Measurements from ENCODE around the gene CNN2.

Gene CNN2

GRCh38 chr19:1032264-1032867 is 6.0 kb downstream of the CNN2 start:
- FAIRE-seq: no peak

- FAIRE-seq: no peak
Observed at GRCh38 chr19:1035998-1036621, 9.7 kb downstream of the CNN2 start.

- FAIRE-seq: no peak
Observed at GRCh38 chr19:1037621-1038064, 11.2 kb downstream of the CNN2 start.

GRCh38 chr19:1038978-1039645 is 12.7 kb downstream of the CNN2 start:
- FAIRE-seq: no peak

- FAIRE-seq: peak; percentile 39
Observed at GRCh38 chr19:1039646-1040475, 13.5 kb downstream of the CNN2 start, which contains the start of gene ABCA7. Gene ABCA7 (plus strand): TSS chr19:1040107. CDS start chr19:1041362, 1,255 bp downstream.

GRCh38 chr19:1040476-1041271 is 14.3 kb downstream of the CNN2 start:
- FAIRE-seq: no peak

GRCh38 chr19:1041272-1041834 is 14.9 kb downstream of the CNN2 start:
- FAIRE-seq: no peak

- no peak for FAIRE-seq
Observed at GRCh38 chr19:1041835-1042685, 15.7 kb downstream of the CNN2 start.

- no peak for FAIRE-seq
Observed at GRCh38 chr19:1042689-1043511, 16.5 kb downstream of the CNN2 start.

- no peak for FAIRE-seq
Observed at GRCh38 chr19:1045247-1045603, 18.8 kb downstream of the CNN2 start.

- FAIRE-seq: no peak
Observed at GRCh38 chr19:1046117-1046626, 19.8 kb downstream of the CNN2 start.

- no peak for FAIRE-seq
Observed at GRCh38 chr19:1046836-1047695, 20.7 kb downstream of the CNN2 start.

- no peak for FAIRE-seq
Observed at GRCh38 chr19:1047696-1048147, 21.3 kb downstream of the CNN2 start.

- no peak for FAIRE-seq
Observed at GRCh38 chr19:1049106-1049505, 22.7 kb downstream of the CNN2 start.

GRCh38 chr19:1049800-1050199 is 23.4 kb downstream of the CNN2 start:
- FAIRE-seq: no peak

- no peak for FAIRE-seq
Observed at GRCh38 chr19:1050989-1051788, 24.8 kb downstream of the CNN2 start.

- FAIRE-seq: no peak
Observed at GRCh38 chr19:1051791-1052190, 25.4 kb downstream of the CNN2 start.

Measured in endometrium (tissue), 2 donors.